HS-27A (cell line): ENCODE data around the gene GALNTL6.

Experiments
- DNase-seq: peaks from one replicate; pipeline ENCODE4 v3.0.0-alpha.2; 2012; ENCODE audit warnings: low read depth, missing footprints

GALNTL6 gene

DNA sequence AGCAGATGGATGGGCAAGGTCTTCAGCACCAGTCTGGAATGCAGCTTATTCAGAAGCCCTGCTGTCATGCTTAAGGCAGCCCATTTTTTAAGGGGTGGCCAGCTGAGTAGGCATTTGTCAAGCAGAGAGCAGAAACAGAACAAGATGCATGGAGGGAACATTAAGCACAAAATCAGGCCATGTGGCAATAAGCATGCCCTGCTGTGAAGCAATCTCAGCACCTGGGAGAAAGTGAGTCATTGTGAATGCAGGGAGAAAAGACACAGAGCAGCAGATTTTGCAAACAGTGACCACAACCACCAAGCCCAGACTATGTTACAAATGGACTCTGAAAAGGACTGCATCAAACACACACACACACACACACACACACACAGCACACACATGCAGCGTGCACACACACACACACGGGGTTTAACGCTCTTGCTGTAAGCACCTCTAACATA, 1261.3 kb downstream of the GALNTL6 start:
- peak; percentile 17 for DNase-seq

DNA sequence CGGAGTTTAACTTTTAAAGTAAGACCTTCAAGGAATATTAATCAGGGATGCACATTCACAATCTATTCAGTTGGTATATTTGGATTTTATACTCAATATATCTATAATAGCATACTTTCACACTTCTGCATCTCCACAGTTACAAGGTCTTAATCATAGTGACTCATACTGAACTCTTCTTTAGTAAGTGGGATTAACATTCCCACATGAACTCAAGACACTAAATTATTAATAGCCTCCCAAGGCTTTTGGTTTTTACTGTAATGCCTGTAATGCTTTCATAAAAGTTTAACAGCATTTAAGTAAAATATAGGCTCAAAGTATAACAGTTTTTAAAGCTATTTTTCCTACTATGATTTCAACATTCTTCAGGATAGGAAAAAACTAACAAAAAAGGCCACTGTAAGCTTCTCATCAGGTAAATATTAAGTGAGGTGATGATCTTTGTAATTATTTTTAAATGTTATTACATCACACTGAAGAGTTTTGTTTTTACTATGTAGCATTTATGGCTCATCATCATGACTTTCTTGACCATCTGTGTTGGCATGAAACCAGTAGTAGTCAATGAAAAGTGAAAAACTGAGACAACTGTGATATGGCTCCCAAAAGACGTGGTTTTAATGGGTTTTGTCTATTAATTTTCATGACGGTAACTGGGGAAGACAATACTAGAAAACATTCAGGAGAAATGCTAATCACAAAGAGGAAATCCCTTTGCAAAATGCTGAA, 1263.9 kb downstream of the GALNTL6 start:
- DNase-seq, result no peak

GRCh38 chr4:173088144-173088543, 1274.9 kb downstream of the GALNTL6 start:
- DNase-seq, result no peak
